GM19240 (cell line): ENCODE measurements around the gene ZYG11B.
"Not testable (repeated sequence)": the region's sequence is repeated elsewhere in the genome, so short reads cannot be mapped to it uniquely, and the experiment has no call there.

Source experiments
- DNase-seq: peaks from one replicate; pipeline ENCODE4 v3.0.0; 2011; ENCODE audit warnings: low spot score; ENCODE audit not compliant: insufficient read length

ZYG11B gene

DNA sequence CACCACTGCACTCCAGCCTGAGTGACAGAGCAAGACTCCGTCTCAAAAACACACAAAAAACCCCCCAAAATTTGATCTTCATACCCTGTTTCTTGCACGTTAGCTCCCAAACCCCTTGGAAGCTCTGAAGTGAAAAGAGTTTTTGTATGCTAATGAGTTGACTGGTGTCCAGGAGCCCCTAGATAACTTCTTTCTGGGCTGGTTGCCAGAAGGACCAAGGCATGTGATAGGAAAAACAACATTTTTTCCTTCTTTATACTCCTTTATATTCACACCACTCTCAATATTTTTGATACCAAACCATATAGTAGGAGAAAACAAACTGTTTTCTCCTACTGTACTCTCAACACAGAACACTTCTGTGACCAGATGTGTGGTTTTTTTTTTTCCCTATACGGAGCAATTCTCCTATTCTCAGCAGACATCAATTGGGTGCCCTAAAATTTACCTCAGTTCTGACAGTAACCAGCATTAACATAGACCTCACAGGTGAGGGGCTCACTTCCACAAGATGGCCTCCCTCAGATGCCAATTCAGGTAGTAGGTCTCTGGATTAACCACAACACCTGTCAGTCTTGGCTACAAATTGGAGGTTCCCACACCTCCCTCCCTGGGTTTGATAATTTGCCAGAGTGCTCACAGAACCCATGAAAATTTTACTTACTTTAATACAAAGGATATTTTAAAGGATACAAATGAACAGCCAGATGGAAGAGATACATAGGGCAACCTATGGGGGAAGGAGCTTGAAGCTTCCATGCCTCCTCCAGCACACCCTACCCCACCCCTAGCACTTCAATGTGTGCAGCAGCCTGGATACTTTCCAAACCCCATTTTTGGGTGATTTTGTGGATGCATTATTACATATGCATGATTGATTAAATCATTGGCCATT, 25.6 kb downstream of the ZYG11B start:
- no peak for DNase-seq

DNA sequence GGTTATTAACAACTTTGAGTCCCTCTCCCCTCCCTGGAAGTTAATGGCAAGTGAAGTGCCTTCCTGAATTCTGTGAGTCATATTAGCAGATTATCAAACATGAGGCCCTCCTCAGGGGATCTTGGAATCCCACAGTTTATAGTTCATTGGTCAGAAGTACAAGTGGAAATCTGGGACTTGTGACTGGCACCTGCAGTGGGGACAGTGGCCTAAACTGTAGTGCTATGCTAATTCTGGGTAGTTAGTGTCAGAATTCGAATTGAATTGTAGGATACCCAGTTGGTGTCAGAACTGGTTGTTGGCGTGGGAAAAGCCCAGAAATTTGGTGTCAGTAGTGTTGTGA, 26.2 kb downstream of the ZYG11B start:
- no peak for DNase-seq

DNA sequence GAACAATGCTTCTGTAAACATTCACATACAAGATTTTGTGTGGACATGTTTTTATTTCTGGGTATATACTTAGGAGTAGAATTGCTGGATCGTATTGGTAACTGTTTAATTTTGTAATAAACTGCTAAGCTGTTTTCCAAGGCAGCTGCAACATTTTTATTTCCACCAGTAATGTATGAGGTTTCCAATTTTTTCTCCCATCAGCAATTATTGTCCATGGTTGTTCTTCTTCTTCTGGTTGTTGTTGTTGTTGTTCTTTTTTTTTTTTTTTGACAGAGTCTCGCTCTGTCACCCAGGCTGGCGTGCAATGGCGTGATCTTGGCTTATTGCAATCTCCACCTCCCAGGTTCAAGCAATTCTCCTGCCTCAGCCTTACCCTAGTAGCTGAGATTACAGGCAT, 26.9 kb downstream of the ZYG11B start:
- DNase-seq = no peak

DNA sequence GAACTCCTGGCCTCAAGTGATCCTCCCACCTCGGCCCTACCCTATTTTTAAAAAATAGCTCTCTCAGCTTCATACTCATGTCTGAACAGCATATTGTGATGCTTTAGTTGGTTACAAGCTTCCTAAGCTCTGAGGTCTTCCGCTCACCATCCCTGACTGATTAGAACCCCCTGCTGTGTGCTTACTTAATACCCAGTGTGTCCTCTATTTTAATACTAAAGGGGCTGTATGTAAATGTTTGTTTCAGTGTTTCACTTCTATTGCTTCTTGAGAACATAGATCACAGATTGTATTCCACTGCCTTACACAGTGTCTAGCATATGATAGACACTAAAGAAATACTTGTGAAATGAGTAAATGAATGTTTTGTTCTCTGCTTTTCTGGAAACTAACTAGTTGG, 29.8 kb downstream of the ZYG11B start:
- no peak for DNase-seq

DNA sequence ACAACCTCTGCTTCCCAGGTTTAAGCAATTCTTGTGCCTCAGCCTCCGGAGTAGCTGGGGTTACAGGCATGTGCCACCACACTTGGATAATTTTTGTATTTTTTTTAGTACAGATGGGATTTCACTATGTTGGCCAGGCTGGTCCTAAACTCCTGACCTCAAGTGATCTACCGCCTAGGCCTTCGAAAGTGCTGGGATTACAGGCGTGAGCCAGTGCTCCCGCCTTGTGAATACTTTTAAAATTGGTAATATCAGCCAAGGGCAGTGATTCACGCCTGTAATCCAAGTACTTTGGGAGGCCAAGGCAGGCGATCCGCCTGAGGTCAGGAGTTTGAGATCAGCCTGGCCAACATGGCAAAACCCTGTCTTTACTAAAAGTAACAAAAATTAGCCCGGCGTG, 33.7 kb downstream of the ZYG11B start:
- DNase-seq = no peak

DNA sequence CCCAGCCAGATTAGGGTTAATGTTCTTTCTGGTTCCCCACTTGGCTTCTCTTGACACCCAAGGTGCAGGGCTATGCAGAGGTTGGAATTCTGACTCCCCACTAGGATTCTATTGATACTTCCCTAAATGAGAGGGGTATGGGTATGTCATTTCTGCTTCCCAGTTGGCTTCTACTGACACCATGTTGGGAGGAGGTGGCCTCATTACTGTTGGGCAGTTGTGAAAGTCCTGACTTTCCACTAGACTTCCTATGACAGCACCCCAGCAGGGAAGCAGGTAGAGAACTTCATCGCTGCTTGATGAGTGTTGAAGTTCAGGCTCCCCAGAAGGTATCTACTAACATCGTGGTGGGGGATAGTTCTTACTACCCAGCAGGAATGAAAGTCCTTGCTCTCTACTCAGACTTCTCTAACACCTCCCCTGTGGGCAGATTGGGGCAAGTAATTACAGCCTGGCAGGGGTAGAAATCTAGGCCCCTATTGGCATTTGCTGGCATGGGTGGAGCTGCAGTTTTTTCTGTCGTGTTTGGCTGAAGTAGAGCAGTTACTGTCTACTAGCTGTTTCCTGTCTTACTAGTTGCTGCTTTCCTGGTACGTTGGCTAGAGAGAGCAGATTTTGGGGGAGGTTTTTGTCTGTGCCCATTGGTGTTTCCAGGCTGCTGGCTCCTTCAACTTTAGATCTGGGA, 41.5 kb downstream of the ZYG11B start:
- no peak for DNase-seq

DNA sequence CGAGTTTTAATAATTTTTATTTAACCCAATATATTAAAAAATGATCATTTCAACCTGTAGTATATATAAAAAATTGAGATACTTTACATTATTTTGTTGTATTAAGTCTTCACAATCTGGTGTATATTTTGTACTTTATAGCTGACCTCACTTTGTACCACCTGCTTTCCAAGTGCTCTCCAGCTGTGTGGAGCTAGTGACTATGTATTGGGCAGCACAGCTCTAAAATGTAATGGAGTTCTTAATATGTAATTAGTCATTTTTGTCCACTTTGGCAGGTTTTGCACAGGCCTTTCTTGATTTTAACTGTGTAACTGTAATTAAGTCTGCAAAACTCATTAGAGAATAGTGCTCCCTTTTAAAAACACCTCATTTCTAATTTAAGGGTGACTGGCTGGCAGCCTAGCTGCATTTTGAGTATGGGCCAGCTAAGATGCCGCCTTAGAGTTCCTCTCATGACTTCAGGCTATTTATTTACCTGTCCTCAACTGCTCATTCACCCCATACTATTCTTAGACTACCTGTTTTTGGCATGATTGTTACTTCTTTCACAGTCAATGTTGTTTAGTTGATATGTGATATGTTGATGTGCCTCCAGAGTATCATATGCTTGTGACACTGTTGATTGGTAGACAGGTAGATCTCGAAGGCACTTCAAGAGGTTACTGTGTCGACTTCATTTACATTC, 43.2 kb downstream of the ZYG11B start:
- DNase-seq = no peak

DNA sequence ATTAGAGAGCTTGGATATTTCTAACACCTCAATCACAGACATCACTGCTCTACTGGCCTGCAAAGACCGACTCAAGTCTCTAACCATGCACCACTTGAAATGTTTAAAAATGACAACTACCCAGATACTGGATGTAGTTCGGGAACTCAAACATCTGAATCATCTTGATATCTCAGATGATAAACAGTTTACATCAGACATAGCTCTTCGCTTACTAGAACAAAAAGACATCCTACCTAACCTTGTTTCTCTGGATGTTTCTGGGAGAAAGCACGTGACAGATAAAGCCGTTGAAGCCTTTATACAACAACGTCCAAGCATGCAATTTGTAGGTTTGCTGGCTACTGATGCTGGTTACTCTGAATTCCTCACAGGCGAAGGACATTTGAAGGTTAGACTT, 45.1 kb downstream of the ZYG11B start:
- no peak for DNase-seq

DNA sequence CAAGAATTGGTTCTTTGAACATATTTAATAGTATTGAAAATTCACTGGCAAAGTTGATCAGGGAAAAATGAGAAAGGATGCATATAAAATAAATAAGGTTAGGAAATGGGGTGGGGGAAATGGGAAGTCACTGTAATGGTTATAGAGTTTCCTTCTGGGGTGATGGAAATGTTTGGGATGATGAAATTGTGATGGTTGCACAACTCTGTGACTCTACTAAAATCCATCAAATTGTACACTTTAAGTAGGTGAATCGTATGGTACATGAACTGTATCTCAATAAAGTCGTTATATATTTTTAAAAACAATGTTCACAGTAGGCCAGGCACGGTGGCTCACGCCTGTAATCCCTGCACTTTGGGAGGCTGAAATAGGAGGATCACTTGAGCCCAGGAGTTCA, 59.9 kb downstream of the ZYG11B start:
- no peak for DNase-seq

DNA sequence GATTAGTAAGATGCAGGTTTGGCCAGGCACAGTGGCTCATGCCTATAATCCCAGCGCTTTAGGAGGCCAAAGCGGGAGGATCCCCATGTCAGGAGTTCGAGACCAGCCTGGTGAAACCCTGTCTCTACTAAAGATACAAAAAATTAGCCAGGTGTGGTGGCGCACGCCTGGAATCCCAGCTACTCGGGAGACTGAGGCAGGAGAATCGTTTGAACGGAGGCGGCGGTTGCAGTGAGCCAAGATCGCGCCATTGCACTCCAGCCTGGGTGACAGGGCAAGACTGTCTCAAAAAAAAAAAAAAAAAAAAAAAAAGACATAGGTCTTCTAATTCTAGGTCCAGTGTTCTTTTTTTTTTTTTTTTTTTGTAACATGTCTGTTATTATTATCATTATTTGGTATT, 64.2 kb downstream of the ZYG11B start:
- DNase-seq = not testable (repeated sequence)

DNA sequence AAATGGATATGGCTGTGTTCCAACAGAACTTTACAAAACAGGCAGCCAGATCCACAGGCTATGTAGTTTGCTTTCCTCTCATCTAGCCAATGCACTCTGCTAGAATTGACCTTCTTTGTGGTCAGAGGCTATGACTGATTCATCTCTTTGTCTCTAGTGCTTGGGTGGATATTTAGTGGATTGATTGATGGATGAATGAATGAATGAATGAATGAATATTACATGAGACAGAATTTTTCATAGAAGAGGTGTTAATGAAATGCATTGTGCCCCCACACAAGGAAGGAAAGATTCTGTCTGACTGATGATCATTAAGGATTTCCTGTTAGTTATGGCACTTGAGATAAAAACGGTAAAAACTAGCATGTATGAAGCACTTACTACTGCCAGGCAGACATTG, 65.8 kb downstream of the ZYG11B start:
- no peak for DNase-seq

DNA sequence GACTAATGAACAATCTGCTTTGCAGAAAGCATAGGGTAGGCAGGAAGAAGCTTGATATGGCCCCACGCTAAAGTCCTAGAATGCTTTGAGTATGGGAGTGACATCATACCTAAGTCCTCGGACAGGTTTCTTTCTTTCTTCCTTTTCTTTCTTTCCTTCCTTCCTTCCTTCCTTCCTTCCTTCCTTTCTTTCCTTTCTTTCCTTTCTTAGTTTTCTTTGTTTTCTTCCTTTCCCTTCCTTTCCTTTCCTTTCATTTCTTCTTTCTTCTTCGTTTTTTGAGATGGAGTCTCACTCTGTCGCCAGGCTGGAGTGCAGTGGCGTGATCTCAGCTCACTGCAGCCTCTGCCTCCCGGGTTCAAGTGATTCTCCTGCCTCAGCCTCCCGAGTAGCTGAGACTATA, 67.5 kb downstream of the ZYG11B start:
- not testable (repeated sequence) for DNase-seq

DNA sequence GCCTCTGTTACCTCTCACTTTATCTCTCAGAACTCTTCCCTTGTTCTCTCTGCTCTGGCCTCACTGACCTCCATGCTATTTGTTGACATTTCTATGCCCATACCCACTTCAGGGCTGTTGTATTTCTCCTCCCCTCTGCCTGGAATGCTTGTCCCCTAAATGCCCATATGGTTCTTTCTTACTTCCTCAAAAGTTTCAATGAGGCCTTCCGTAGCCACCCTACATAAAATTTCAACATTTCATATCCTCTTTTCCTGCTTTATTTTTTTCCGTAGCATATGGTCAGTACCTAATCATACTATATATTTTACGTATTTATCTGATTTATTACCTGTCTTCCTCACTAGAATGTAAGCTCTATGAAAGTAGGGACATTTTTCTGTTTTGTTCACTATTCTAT, 69.2 kb downstream of the ZYG11B start:
- DNase-seq = no peak

DNA sequence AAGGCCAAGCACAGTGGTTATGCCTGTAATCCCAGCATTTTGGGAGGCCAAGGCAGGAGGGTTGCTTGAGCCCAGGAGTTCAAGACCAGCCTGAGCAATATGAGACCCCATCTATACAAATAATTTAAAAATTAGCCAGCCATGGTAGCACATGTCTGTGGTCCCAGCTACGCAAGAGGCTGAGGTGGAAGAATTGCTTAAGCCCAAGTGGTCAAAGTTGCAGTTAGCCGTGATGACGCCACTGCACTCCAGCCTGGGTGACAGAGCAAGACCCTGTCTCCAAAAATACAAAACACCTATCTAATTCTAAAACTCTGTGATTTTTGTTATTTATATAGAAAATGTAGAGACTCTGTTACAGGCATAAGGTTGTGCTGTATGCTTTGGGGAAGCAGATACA, 72.1 kb downstream of the ZYG11B start:
- DNase-seq = no peak

DNA sequence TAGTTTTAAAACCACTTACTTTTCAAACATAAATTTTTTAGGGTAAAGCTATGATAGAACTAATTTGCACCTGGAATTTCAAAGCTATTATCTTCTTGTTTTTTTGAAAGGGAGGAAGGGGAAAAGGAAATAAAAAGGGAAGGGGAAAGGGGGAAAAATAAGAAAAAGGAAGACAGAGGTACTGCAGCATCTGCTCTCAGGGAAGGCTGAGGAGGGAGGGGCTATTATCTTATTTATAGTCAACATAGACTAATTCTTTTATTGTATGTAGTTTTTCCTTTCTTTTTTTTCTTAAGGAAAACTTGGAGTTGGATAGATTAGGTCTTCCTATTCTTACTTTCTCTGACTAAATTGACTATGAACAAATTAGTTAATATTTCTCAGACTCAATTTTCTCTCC, 74.8 kb downstream of the ZYG11B start:
- no peak for DNase-seq

DNA sequence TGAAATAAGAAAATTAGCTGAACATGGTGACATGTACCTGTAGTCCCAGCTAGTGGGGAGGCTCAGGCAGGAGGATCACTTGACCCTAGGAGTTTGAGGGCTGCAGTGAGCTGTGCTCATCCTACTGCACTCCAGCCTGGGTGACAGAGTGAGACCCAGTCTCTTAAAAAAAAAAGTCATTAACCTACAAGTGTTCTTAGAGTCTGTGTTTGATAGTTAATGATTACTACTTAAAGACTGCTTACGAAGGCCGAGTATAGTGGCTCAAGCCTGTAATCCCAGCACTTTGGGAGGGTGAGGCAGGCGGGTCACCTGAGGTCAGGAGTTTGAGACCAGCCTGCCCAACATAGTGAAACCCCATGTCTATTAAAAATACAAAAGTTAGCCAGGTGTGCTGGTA, 77.8 kb downstream of the ZYG11B start:
- DNase-seq = not testable (repeated sequence)

DNA sequence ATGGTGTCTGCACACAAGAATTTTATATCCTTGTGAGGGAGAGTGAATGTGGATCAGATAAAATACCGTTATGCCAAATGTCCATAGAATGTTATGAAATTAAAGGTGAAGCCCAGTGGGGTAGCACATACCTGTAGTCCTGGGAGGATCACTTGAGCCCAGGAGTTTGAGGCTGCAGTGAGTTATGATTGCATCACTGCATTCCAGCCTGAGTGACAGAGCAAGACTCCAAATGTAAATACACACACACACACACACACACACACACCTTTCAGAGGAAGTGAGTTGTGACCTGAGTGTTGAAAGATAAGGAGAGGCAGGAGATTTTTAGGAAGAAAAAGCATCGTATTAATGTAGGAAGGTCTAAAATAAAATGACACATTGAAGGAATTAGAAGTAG, 88.2 kb downstream of the ZYG11B start:
- no peak for DNase-seq

DNA sequence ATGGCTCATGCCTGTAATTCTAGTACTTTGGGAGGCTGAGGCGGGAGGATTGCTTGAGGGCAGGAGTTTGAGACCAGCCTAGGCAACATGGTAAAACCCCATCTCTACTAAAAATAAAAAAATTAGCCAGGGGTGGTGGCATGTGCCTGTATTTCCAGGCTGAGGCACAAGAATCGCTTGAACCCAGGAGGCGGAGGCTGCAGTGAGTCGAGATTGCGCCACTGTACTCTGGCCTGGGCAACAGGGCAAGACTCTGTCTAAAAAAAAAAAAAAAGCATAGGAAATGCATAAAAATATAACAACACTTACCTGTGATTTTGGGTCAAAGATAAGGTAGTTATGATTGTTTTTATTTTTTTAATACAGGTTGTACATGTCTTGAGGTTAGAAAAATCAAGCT, 94.6 kb downstream of the ZYG11B start:
- not testable (repeated sequence) for DNase-seq

DNA sequence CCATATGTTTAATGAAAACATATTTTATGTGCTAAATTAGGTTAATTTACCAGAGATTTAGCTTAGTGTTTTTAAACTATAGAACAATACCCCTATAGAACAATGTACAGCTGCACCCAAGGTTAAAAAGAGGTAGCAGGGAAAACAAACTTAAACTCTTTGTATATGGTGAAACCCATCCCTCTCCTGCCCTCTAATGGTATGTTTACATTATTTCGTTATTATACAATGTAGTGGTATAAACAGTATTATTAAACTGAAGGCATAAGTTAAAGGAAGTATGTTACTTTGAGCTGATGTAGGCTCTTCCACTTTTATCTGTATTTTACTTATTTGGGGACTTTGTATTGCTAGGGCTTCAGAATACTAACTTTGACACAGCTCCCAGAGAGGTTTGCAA, 99.6 kb downstream of the ZYG11B start:
- no peak for DNase-seq

DNA sequence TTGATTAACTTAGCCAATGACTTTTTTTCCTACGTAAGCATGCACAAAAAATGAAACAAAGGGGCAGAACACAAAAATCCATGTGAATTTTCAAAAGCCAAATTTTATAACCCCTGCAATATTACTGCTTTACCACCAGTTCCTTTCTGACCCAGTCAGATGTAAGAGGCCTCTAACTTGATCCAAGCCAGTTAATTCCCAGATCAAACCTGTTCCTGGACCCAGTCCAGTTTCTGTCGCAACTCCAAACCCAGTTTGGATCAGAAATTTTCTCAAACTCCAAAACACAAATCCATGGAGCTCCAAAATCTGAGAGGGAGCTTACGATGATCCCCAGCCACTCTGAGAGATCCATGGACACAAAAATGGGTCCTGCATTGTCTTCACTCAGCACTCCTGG, 108.5 kb downstream of the ZYG11B start:
- no peak for DNase-seq

DNA sequence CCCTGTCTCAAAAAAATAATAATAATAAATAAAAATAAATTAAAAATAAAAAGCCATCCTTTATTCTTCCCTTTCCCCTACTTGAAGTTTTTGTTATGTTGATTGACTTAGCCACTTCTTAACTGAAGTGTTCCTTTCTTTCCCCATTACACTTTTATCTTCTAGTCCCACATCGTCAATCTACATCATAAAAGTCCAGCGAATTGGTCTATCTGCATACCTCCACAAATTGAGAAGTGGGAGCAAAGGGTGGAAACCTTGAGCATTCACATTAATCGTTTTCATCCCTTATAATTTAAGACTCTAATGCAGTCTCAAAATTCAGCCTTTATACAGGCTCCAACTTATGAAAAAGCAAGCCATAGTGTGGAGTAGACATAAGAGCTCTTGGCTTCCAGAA, 109.8 kb downstream of the ZYG11B start:
- DNase-seq = no peak

DNA sequence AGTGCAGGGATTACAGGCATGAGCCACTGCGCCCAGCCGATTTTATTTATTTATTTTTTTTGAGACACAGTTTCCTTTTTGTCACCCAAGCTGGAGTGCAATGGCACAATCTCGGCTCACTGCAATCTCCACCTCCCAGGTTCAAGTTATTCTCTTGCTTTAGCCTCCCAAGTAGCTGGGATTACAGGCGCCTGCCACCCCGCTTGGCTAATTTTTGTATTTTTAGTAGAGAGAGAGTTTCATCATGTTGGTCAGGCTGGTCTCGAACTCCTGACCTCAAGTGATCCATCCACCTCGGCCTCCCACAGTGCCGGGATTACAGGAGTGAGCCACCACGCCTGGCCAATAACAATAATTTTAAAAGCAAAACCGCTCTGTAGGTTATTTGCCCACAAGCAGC, 112.9 kb downstream of the ZYG11B start:
- not testable (repeated sequence) for DNase-seq
